PFSK-1 (cell line): ENCODE measurements around the gene SLC41A3.

ENCODE experiments used
- FOXP2 ChIP-seq: optimal IDR thresholded peaks from 2 replicates; pipeline ENCODE3; 2011; ENCODE audit warnings: borderline replicate concordance, control low read depth, inconsistent platforms; ENCODE audit not compliant: insufficient read depth; ENCODE audit errors: extremely low read length, extremely low read depth
- POLR2AphosphoS5 ChIP-seq: IDR thresholded peaks from 2 replicates; pipeline ENCODE4 v1.6.1; 2012; ENCODE audit warnings: low read depth, mild to moderate bottlenecking, control low read depth, low read length, moderate library complexity
- SIN3A ChIP-seq: IDR thresholded peaks from 2 replicates; pipeline ENCODE4 v1.6.1; 2012; ENCODE audit warnings: mild to moderate bottlenecking, low read length, moderate library complexity, borderline replicate concordance; ENCODE audit not compliant: insufficient read depth
- TAF1 ChIP-seq: IDR thresholded peaks from 2 replicates; pipeline ENCODE4 v1.6.1; 2012; ENCODE audit warnings: low read length, control low read depth, borderline replicate concordance; ENCODE audit not compliant: insufficient read depth
- TF ChIP-seq, protein P1 (sequence below), 2 experiments: IDR thresholded peaks; 2 replicates each; pipeline versions ENCODE4 v1.6.1 to v1.8.0; 2011 to 2012; ENCODE audit warnings: low read depth in 2 of 2, low read length in 2 of 2, control low read depth in 1 of 2, inconsistent platforms in 1 of 2, mild to moderate bottlenecking in 1 of 2, moderate library complexity in 1 of 2; ENCODE audit not compliant: insufficient read depth in 1 of 2

SLC41A3 gene

DNA sequence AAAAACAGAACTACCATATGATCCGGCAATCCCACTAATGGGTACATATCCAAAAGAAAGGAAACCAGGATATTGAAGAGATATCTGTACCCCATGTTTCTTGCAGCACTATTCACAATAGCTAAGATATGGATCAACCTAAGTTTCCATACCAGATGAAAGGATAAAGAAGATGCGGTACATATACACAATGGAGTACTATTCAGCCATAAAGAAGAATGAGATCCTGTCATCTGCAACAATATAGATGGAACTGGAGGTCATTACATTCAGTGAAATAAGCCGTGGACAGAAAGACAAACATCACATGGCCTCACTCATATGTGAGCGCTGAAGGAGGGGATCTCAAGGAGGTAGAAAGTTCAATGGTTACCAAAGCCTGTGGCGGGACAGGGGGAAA lies 3.0 kb downstream of the SLC41A3 start:
- TF ChIP-seq POLR2AphosphoS5 (no peak), FOXP2 (no peak), SIN3A (no peak), TAF1 (no peak)
- TF ChIP-seq, protein P1, sequence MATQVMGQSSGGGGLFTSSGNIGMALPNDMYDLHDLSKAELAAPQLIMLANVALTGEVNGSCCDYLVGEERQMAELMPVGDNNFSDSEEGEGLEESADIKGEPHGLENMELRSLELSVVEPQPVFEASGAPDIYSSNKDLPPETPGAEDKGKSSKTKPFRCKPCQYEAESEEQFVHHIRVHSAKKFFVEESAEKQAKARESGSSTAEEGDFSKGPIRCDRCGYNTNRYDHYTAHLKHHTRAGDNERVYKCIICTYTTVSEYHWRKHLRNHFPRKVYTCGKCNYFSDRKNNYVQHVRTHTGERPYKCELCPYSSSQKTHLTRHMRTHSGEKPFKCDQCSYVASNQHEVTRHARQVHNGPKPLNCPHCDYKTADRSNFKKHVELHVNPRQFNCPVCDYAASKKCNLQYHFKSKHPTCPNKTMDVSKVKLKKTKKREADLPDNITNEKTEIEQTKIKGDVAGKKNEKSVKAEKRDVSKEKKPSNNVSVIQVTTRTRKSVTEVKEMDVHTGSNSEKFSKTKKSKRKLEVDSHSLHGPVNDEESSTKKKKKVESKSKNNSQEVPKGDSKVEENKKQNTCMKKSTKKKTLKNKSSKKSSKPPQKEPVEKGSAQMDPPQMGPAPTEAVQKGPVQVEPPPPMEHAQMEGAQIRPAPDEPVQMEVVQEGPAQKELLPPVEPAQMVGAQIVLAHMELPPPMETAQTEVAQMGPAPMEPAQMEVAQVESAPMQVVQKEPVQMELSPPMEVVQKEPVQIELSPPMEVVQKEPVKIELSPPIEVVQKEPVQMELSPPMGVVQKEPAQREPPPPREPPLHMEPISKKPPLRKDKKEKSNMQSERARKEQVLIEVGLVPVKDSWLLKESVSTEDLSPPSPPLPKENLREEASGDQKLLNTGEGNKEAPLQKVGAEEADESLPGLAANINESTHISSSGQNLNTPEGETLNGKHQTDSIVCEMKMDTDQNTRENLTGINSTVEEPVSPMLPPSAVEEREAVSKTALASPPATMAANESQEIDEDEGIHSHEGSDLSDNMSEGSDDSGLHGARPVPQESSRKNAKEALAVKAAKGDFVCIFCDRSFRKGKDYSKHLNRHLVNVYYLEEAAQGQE (IDR thresholded peaks at IDR 0.05; ENCODE audit: insufficient read depth in 1 of 2, low read depth in 2 of 2, low read length in 2 of 2): no peak

DNA sequence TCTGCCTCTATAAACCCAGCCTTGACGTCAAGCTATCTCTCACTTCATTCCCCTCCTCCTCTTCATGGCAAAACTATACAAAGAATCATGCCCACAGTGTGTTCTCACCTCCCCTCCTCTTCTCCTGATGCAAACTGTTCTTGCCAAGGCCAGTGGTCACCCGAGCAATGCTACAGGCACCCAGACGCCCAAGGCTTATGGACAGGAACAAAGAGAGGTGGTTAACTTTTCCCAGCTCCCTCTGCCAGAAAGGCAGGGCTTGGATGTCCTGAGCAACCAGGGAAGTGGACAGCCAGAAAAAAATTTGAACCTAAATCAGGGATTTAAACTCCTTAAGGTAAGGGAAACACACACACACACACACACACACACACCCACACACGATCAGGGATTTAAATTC lies 5.1 kb downstream of the SLC41A3 start:
- TF ChIP-seq, protein P1 (IDR thresholded peaks at IDR 0.05; ENCODE audit: insufficient read depth in 1 of 2, low read depth in 2 of 2, low read length in 2 of 2): no peak
- no peak for TF ChIP-seq FOXP2
- no peak for TF ChIP-seq TAF1
- no peak for TF ChIP-seq SIN3A
- TF ChIP-seq POLR2AphosphoS5: no peak

DNA sequence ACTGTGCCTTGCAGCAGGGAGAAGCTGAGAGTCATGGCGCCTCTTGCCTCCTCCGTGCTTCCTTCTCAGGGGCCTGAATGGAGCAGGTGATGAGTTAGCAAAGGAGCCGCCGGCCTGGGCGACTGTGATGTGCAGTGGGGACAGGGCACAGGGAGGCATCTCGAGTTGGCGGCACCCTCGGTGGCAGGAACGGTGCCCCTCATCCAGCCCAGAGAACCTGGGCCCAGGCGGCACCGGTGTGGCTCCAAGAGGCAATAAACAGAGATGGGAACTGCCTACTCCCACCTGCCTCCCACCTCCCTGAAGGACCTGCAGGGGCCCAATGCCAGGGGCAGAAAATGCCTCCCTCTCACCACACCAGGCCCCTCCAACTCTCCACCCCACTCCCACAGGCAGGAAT lies 6.2 kb downstream of the SLC41A3 start:
- TF ChIP-seq TAF1: no peak
- no peak for TF ChIP-seq FOXP2
- TF ChIP-seq SIN3A: no peak
- no peak for TF ChIP-seq POLR2AphosphoS5
- TF ChIP-seq, protein P1 (IDR thresholded peaks at IDR 0.05; ENCODE audit: insufficient read depth in 1 of 2, low read depth in 2 of 2, low read length in 2 of 2): no peak

DNA sequence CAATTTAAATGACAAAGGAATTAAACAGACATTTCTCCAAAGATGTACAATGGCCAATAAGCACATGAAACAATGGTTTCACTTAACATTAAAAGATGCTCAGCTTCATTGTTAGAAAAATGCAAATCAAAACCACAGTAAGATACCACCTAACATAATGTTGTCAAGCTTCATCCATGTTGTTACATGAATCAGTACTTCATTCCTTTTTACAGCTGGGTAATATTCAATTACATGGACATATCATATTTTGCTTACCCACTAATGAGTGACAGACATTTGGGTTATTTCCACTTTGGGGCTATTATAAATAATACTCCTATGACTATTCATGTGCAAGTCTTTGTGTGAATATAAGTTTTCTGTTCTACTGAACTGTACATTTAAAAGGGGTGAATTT lies 7.8 kb downstream of the SLC41A3 start:
- TF ChIP-seq TAF1 (no peak), POLR2AphosphoS5 (no peak), FOXP2 (no peak), SIN3A (no peak)
- TF ChIP-seq, protein P1 (IDR thresholded peaks at IDR 0.05; ENCODE audit: insufficient read depth in 1 of 2, low read depth in 2 of 2, low read length in 2 of 2): no peak

DNA sequence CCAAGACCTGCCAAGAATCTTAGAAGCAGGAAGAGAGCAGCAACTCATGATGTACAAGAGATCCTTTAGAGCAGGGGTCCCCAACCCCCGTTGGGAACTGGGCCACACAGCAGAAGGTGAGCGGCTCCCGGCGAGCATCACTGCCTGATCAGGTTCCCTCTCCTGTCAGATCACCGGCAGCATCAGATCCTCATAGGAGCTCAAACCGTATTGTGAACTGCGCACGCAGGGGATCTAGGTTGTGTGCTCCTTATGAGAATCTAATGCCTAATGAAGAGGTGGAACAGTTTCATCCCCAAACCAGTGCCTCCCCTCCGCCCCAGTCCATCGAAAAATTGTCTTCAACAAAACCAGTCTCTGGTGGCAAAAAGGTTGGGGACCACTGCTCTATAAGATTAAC lies 13.8 kb downstream of the SLC41A3 start:
- TF ChIP-seq SIN3A (no peak), TAF1 (no peak), FOXP2 (no peak), POLR2AphosphoS5 (no peak)
- TF ChIP-seq, protein P1 (IDR thresholded peaks at IDR 0.05; ENCODE audit: insufficient read depth in 1 of 2, low read depth in 2 of 2, low read length in 2 of 2): no peak
